ENCODE data around the gene TRAF3. TPM values are rescaled to one million over a fixed set of nuclear protein-coding genes. Genes with fewer than 3 reads are reported as not detected.

The TRAF3 gene
- total and polyA plus RNA-seq, 12 donors = 2.3 to 15.6 (median 10.2) TPM

- no peak for TF ChIP-seq CTCF (IDR thresholded peaks at IDR 0.05)
- Histone ChIP-seq H3K27me3 (no peaks in the 10 kb centered on the region), H3K36me3 (peaks cover 0 to 42% (median 0%) of the 10 kb centered on the region in 9 donors), H3K9me3 (no peaks in the 10 kb centered on the region), H3K4me1 (no peaks in the 10 kb centered on the region), H3K4me3 (no peak overlapping the region), H3K27ac (no peak overlapping the region)
- no peak for ATAC-seq
- DNase-seq = no peak
- WGBS, 2 donors = 86 to 91% methylated on average over 10 of the region's 10 CpGs
- intact Hi-C loops (cut with DNase I) = loop anchor here in 5 of 10 donors (5.0 to 10.0 kb wide), 3 partner anchors 135 to 215 kb away; partner anchors contain the start of gene TRAF3 (in 4 of the 5)
Observed at GRCh38 chr14:102909911-102910310, 132.7 kb downstream of the TRAF3 start.

DNA sequence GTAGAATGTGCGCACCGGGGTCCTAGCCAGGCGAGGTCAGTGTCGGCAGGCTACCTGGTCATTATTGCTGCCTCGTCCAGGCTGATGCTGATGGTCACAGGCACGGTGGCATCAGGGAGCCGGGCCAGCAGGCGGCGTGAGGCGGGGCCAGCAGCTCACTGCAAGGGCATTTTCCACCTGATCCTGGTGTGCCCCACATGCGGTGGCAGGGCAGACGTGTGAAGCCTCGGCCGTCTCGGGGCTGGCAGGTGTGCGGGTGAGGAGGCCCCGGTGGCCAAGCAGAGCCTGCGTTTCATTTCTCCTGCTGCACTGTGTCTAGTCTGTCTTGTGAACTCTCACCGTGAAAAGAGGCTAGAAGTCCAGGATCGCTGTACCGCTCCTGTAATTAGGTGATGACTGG, 133.2 kb downstream of the TRAF3 start:
- Histone ChIP-seq H3K27me3 (no peaks in the 10 kb centered on the region), H3K4me1 (no peaks in the 10 kb centered on the region), H3K36me3 (peaks cover 0 to 37% (median 0%) of the 10 kb centered on the region in 9 donors), H3K9me3 (no peaks in the 10 kb centered on the region), H3K27ac (no peak overlapping the region), H3K4me3 (no peak overlapping the region)
- ATAC-seq = no peak
- WGBS, 2 donors = 93 to 95% methylated on average over 21 of the region's 21 CpGs
- intact Hi-C loops (cut with DNase I) = loop anchor here in 5 of 10 donors (5.0 to 10.0 kb wide), 3 partner anchors 136 to 216 kb away; partner anchors contain the start of gene TRAF3 (in 4 of the 5)
- no peak for TF ChIP-seq CTCF (IDR thresholded peaks at IDR 0.05)
- no peak for DNase-seq

GRCh38 chr14:102911541-102911951, 134.3 kb downstream of the TRAF3 start:
- no peak overlapping the region for H3K27ac ChIP-seq
- intact Hi-C loops (cut with DNase I) = loop anchor here in 5 of 10 donors (5.0 to 10.0 kb wide), 3 partner anchors 137 to 217 kb away; partner anchors contain the start of gene TRAF3 (in 4 of the 5)
- no peak for DNase-seq
- ATAC-seq = no peak
- H3K9me3 ChIP-seq = no peaks in the 10 kb centered on the region
- peaks cover 0 to 26% (median 0%) of the 10 kb centered on the region in 9 donors for H3K36me3 ChIP-seq
- no peaks in the 10 kb centered on the region for H3K4me1 ChIP-seq
- TF ChIP-seq CTCF (IDR thresholded peaks at IDR 0.05) = no peak
- 82 to 86% methylated on average over 19 of the region's 19 CpGs for WGBS, 2 donors
- no peaks in the 10 kb centered on the region for H3K27me3 ChIP-seq
- H3K4me3 ChIP-seq = no peak overlapping the region

GRCh38 chr14:102911991-102912761, 134.9 kb downstream of the TRAF3 start:
- DNase-seq = no peak
- intact Hi-C loops (cut with DNase I) = loop anchor here in 5 of 10 donors (5.0 to 10.0 kb wide), 3 partner anchors 137 to 217 kb away; partner anchors contain the start of gene TRAF3 (in 4 of the 5)
- 91% methylated on average over 21 of the region's 21 CpGs for WGBS, 2 donors
- TF ChIP-seq CTCF (IDR thresholded peaks at IDR 0.05) = no peak
- no peaks in the 10 kb centered on the region for H3K4me1 ChIP-seq
- peaks cover 0 to 20% (median 0%) of the 10 kb centered on the region in 9 donors for H3K36me3 ChIP-seq
- H3K27me3 ChIP-seq = no peaks in the 10 kb centered on the region
- H3K4me3 ChIP-seq = no peak overlapping the region
- no peak for ATAC-seq
- no peaks in the 10 kb centered on the region for H3K9me3 ChIP-seq
- no peak overlapping the region for H3K27ac ChIP-seq
